GM18508 (cell line): ENCODE measurements around the gene CTAGE4.
"Not testable (repeated sequence)": the region's sequence is repeated elsewhere in the genome, so short reads cannot be mapped to it uniquely, and the experiment has no call there.

Experiments
- ATAC-seq: cut with Tn5 transposase; IDR thresholded peaks from one replicate; pipeline ENCODE4 v1.9.1; 2021; ENCODE audit warnings: moderate number of reproducible peaks; ENCODE audit not compliant: insufficient read depth, unreplicated experiment

Gene CTAGE4

DNA sequence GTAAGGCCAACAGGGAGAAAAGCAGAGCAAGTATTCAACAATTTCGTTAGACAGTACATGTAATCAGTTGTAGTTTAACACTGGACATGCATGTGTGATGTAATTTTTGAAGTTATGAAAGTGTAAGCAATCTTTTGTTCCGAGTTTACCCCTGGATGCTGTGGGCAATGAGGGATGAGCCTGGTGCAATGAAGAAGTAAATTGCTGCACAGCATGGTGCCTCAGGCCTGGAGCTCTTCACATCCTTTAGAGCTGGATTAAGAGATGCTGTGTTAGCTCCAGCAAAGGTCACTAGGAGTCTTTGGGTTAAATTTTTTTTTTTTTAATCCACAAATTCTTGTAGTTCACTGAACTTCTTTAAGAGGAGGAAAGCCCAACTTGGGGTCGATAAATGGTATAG, 19.8 kb downstream of the CTAGE4 start:
- ATAC-seq: not testable (repeated sequence)

- not testable (repeated sequence) for ATAC-seq
Observed at GRCh38 chr7:144205306-144205705, 22.0 kb downstream of the CTAGE4 start.

DNA sequence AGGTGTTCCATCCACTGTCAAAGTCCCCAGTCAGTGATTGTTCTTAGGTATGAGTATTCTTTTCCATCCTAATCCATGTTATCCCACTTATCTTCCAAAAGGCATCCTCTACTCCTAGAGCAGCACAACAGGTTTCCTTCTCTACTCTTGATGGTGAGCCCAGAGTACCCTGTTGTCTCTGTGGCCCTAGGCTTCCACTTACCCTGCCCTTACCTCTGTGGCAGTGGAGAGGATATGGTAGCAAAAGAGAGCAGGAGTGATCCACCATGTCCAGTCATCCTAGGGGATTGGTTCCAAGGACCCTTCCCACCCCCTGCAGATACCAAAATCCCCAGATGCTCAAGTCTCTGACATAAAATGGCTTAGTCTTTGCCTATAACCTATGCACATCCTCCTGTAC, 33.9 kb downstream of the CTAGE4 start:
- ATAC-seq: not testable (repeated sequence)

GRCh38 chr7:144218581-144218980, 35.3 kb downstream of the CTAGE4 start:
- not testable (repeated sequence) for ATAC-seq

GRCh38 chr7:144219149-144219548, 35.9 kb downstream of the CTAGE4 start:
- ATAC-seq: not testable (repeated sequence)

GRCh38 chr7:144220531-144220930, 37.3 kb downstream of the CTAGE4 start:
- not testable (repeated sequence) for ATAC-seq

DNA sequence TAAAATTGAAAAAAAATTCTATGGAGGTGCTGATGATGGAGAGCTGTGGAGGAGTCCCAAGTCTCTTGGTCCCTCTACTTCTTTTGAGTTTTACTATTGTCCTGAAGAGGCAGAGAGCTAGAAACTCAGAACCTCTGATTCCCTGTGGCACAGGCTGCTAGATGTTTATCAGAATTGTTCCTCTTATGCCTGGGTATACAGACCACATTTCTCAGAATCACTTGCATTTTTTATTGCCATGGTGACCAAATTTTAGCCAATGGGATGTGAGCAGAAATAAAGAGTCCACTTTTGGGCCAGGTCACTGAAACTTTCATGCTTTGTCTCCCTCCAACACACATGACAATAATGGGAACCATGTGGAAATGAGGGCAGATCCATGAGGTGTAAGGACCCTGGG, 40.4 kb downstream of the CTAGE4 start:
- ATAC-seq: not testable (repeated sequence)

- ATAC-seq: not testable (repeated sequence)
Observed at GRCh38 chr7:144226866-144227265, 43.6 kb downstream of the CTAGE4 start.

DNA sequence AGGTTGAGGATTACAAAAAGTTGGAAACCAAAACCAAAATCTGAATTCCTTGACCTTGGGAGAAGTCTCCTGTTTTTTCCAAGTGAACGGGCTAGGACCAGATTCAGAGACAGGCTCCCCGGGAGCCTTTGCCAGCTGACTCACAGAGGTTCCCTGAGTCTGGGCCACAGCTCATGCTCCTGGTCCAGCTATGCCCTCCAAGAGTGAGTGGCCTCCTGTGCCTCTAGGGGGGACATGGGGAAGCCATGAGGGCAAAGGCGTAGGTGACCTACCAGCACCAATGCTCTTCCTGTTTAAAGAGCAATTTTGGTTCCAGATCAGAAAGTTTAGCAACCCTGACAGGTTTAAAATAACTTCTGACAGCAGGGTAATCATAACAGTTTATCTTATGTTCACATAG, 45.5 kb downstream of the CTAGE4 start:
- not testable (repeated sequence) for ATAC-seq

GRCh38 chr7:144231027-144231426, 47.8 kb downstream of the CTAGE4 start:
- ATAC-seq: not testable (repeated sequence)

GRCh38 chr7:144233039-144233438, 49.8 kb downstream of the CTAGE4 start:
- not testable (repeated sequence) for ATAC-seq
